ENCODE data around the gene AUTS2.

- TF ChIP-seq POLR2AphosphoS5 (IDR thresholded peaks at IDR 0.05; ENCODE audit: low read depth) = no peak
- no peak for TF ChIP-seq CTCF (IDR thresholded peaks at IDR 0.05; ENCODE audit: insufficient read depth, low read length)
- no peak for TF ChIP-seq REST (IDR thresholded peaks at IDR 0.05; ENCODE audit: insufficient replicate concordance, low read depth)
- TF ChIP-seq GABPA (IDR thresholded peaks at IDR 0.05; ENCODE audit: low read depth) = no peak
- no peak for TF ChIP-seq SPI1 (IDR thresholded peaks at IDR 0.05; ENCODE audit: borderline replicate concordance, low read depth)
Measured at GRCh38 chr7:70544016-70544415, 945.7 kb downstream of the AUTS2 start.

Measured in HL-60 (cell line).